GM23338 (cell line): ENCODE results near the gene CSPG5.

Experiments used
- CREB1 ChIP-seq: fragments of 250-450 bp; sonication (Bioruptor Pico); IDR thresholded peaks from 2 replicates; pipeline ENCODE4 v1.5.0; 2020; ENCODE audit warnings: low read depth, mild to moderate bottlenecking, moderate library complexity
- CTCF ChIP-seq, 2 experiments: fragments of 200-600 bp in 1 of 2; sonication (generic) in 1 of 2; conservative IDR thresholded peaks; 2 replicates each; pipeline versions ENCODE4 v1.5.1 to v1.6.1; 2016 to 2017; ENCODE audit warnings: antibody characterized with exemption in 2 of 2, low read depth in 2 of 2, mild to moderate bottlenecking in 2 of 2, moderate library complexity in 1 of 2
- EZH2 ChIP-seq: fragments of 200-600 bp; sonication (generic); IDR thresholded peaks from one replicate; pipeline ENCODE4 v1.8.0; 2017; ENCODE audit warnings: antibody characterized with exemption, mild to moderate bottlenecking, low read depth; ENCODE audit not compliant: unreplicated experiment
- EZH2phosphoT487 ChIP-seq: fragments of 200-600 bp; sonication (generic); IDR thresholded peaks from one replicate; pipeline ENCODE4 v1.8.1; 2018; ENCODE audit warnings: antibody characterized with exemption; ENCODE audit not compliant: unreplicated experiment
- JUNB ChIP-seq: IDR thresholded peaks from one replicate; pipeline ENCODE4 v1.6.1; 2016; ENCODE audit warnings: antibody characterized with exemption; ENCODE audit not compliant: unreplicated experiment
- NANOG ChIP-seq: IDR thresholded peaks from 2 replicates; pipeline ENCODE4 v1.6.1; 2016; ENCODE audit warnings: antibody characterized with exemption, borderline replicate concordance
- POLR2AphosphoS5 ChIP-seq: IDR thresholded peaks from 2 replicates; pipeline ENCODE4 v1.6.1; 2016; ENCODE audit warnings: antibody characterized with exemption, low read depth
- REST ChIP-seq: IDR thresholded peaks from one replicate; pipeline ENCODE4 v1.6.1; 2018; ENCODE audit warnings: antibody characterized with exemption; ENCODE audit not compliant: unreplicated experiment
- ZNF331 ChIP-seq: fragments of 250-450 bp; sonication (Bioruptor Pico); IDR thresholded peaks from 2 replicates; pipeline ENCODE4 v1.5.0; 2020; ENCODE audit warnings: low read depth, mild to moderate bottlenecking, moderate library complexity

GRCh38 chr3:47512416-47513124 is 66.1 kb downstream of the CSPG5 start:
- TF ChIP-seq CTCF (conservative IDR thresholded peaks at IDR 0.05; ENCODE audit: low read depth in 2 of 2) (no peak), EZH2 (no peak), EZH2phosphoT487 (no peak), ZNF331 (no peak), CREB1 (no peak), POLR2AphosphoS5 (no peak), NANOG (no peak), JUNB (no peak), REST (no peak)
